H9 (cell line): Measurements from ENCODE around the gene C9orf152. TPM values are rescaled to one million over a fixed set of nuclear protein-coding genes. Genes with fewer than 3 reads are reported as not detected.

ENCODE experiments used
- DNase-seq: peaks from one replicate; pipeline ENCODE4 v3.0.0-alpha.2; 2017
- H2AFZ ChIP-seq: one replicate; pipeline ENCODE4 v1.6.1; 2013; ENCODE audit warnings: mild to moderate bottlenecking, low read length, control low read depth, moderate library complexity
- H2AK5ac ChIP-seq: 2 replicates; pipeline ENCODE4 v1.6.1; 2013; ENCODE audit warnings: low read length, control low read depth, mixed read lengths; ENCODE audit not compliant: insufficient read length
- H2BK120ac ChIP-seq: one replicate; pipeline ENCODE4 v1.6.1; 2013; ENCODE audit warnings: low read depth, mild to moderate bottlenecking, low read length, control low read depth, inconsistent platforms; ENCODE audit not compliant: poor library complexity, severe bottlenecking
- H2BK12ac ChIP-seq: 2 replicates; pipeline ENCODE4 v1.6.1; 2013; ENCODE audit warnings: low read length, control low read depth, mixed read lengths, low read depth; ENCODE audit not compliant: insufficient read length
- H2BK15ac ChIP-seq: 2 replicates; pipeline ENCODE4 v1.6.1; 2013; ENCODE audit warnings: low read depth, low read length, control low read depth
- H2BK20ac ChIP-seq: one replicate; pipeline ENCODE4 v1.6.1; 2013; ENCODE audit warnings: low read depth, mild to moderate bottlenecking, low read length, control low read depth, inconsistent platforms; ENCODE audit not compliant: poor library complexity, severe bottlenecking
- H2BK5ac ChIP-seq: 2 replicates; pipeline ENCODE4 v1.6.1; 2013; ENCODE audit warnings: low read length, control low read depth, mixed read lengths; ENCODE audit not compliant: insufficient read length
- H3K14ac ChIP-seq: 2 replicates; pipeline ENCODE4 v1.6.1; 2013; ENCODE audit warnings: low read length, control low read depth; ENCODE audit not compliant: insufficient read depth
- H3K18ac ChIP-seq: 2 replicates; pipeline ENCODE4 v1.6.1; 2013; ENCODE audit warnings: low read depth, mild to moderate bottlenecking, mixed read lengths, low read length, control low read depth; ENCODE audit not compliant: insufficient read length
- H3K23ac ChIP-seq: 2 replicates; pipeline ENCODE4 v1.6.1; 2013; ENCODE audit warnings: low read length, control low read depth, mixed read lengths, low read depth; ENCODE audit not compliant: insufficient read length
- H3K23me2 ChIP-seq: 2 replicates; pipeline ENCODE4 v1.6.1; 2013; ENCODE audit warnings: low read depth, mild to moderate bottlenecking, mixed read lengths, low read length, control low read depth; ENCODE audit not compliant: insufficient read length, poor library complexity, severe bottlenecking
- H3K27ac ChIP-seq: 2 replicates; pipeline ENCODE4 v1.5.1; 2013; ENCODE audit warnings: low read length, control low read depth, mixed read lengths, low read depth; ENCODE audit not compliant: insufficient read length
- H3K27me3 ChIP-seq: 2 replicates; pipeline ENCODE4 v1.6.1; 2013; ENCODE audit warnings: low read length, control low read depth, inconsistent platforms; ENCODE audit not compliant: insufficient read depth
- H3K4ac ChIP-seq: 2 replicates; pipeline ENCODE4 v1.6.1; 2013; ENCODE audit warnings: low read depth, mild to moderate bottlenecking, control low read depth, inconsistent platforms, low read length, moderate library complexity
- H3K4me1 ChIP-seq: 2 replicates; pipeline ENCODE4 v1.6.1; 2013; ENCODE audit warnings: low read length, control low read depth, inconsistent platforms; ENCODE audit not compliant: insufficient read depth
- H3K4me2 ChIP-seq: 2 replicates; pipeline ENCODE4 v1.6.1; 2013; ENCODE audit warnings: low read length, control low read depth, mixed read lengths; ENCODE audit not compliant: insufficient read length, insufficient read depth
- H3K56ac ChIP-seq: 2 replicates; pipeline ENCODE4 v1.6.1; 2013; ENCODE audit warnings: low read depth, mild to moderate bottlenecking, mixed read lengths, low read length, control low read depth; ENCODE audit not compliant: insufficient read length
- H3K79me1 ChIP-seq: 2 replicates; pipeline ENCODE4 v1.6.1; 2013; ENCODE audit warnings: low read depth, mild to moderate bottlenecking, moderate library complexity, low read length, control low read depth, inconsistent platforms; ENCODE audit not compliant: insufficient read depth, poor library complexity, severe bottlenecking
- H3K79me2 ChIP-seq: 2 replicates; pipeline ENCODE4 v1.6.1; 2013; ENCODE audit warnings: low read length, control low read depth, inconsistent platforms; ENCODE audit not compliant: insufficient read depth
- H3K9ac ChIP-seq: 2 replicates; pipeline ENCODE4 v1.6.1; 2013; ENCODE audit warnings: low read length, control low read depth, mixed read lengths; ENCODE audit not compliant: insufficient read length; ENCODE audit errors: extremely low read depth
- H3K9me3 ChIP-seq: one replicate; pipeline ENCODE4 v1.6.1; 2013; ENCODE audit warnings: low read depth, low read length, inconsistent platforms; ENCODE audit not compliant: control insufficient read depth
- H3T11ph ChIP-seq: one replicate; pipeline ENCODE4 v1.6.1; 2013; ENCODE audit warnings: mild to moderate bottlenecking, low read length, control low read depth, inconsistent platforms
- H4K20me1 ChIP-seq: one replicate; pipeline ENCODE4 v1.6.1; 2013; ENCODE audit not compliant: control insufficient read depth, insufficient read length, insufficient read depth
- H4K5ac ChIP-seq: 2 replicates; pipeline ENCODE4 v1.6.1; 2013; ENCODE audit warnings: low read depth, mild to moderate bottlenecking, mixed read lengths, low read length, control low read depth; ENCODE audit not compliant: insufficient read length
- H4K8ac ChIP-seq: replicated peaks from 2 replicates; pipeline ENCODE4 v1.6.1; 2013; ENCODE audit warnings: low read length, control low read depth, mixed read lengths, low read depth; ENCODE audit not compliant: insufficient read length
- H4K91ac ChIP-seq: 2 replicates; pipeline ENCODE4 v1.6.1; 2013; ENCODE audit warnings: low read depth, mild to moderate bottlenecking, moderate library complexity, mixed read lengths, low read length, control low read depth; ENCODE audit not compliant: insufficient read length
- H3K27ac Mint-ChIP-seq, 3 experiments: 2 replicates in 2 of 3; 3 replicates in 1 of 3; pipeline ENCODE4 v1.8.0; 2020 to 2021; ENCODE audit warnings: mixed read lengths in 3 of 3, mild to moderate bottlenecking in 1 of 3, moderate library complexity in 1 of 3
- H3K27me3 Mint-ChIP-seq: 2 replicates; pipeline ENCODE4 v1.8.0; 2021; ENCODE audit warnings: low read depth, mild to moderate bottlenecking, moderate library complexity, mixed read lengths
- H3K36me3 Mint-ChIP-seq, 3 experiments: 2 replicates in 2 of 3; 3 replicates in 1 of 3; pipeline ENCODE4 v1.8.0; 2020 to 2021; ENCODE audit warnings: low read depth in 3 of 3, mixed read lengths in 3 of 3; ENCODE audit not compliant: insufficient read depth in 1 of 3
- H3K4me1 Mint-ChIP-seq, 2 experiments: 2 replicates each; pipeline ENCODE4 v1.8.0; 2020; ENCODE audit warnings: mixed read lengths in 2 of 2
- H3K4me3 Mint-ChIP-seq, 2 experiments: 2 replicates in 1 of 2; 3 replicates in 1 of 2; pipeline ENCODE4 v1.8.0; 2020 to 2021; ENCODE audit warnings: mild to moderate bottlenecking in 2 of 2, mixed read lengths in 2 of 2, moderate library complexity in 1 of 2
- H3K9me3 Mint-ChIP-seq, 2 experiments: 2 replicates in 1 of 2; 3 replicates in 1 of 2; pipeline ENCODE4 v1.8.0; 2020; ENCODE audit warnings: mild to moderate bottlenecking in 2 of 2, mixed read lengths in 2 of 2, moderate library complexity in 1 of 2
- CTCF ChIP-seq: fragments of 200-600 bp; sonication (generic); conservative IDR thresholded peaks from 3 replicates; pipeline ENCODE4 v1.8.0; 2021; ENCODE audit warnings: antibody characterized with exemption, mild to moderate bottlenecking
- WGBS: extraction: QIAGEN DNeasy Blood & Tissue Kit; methylation state at CpG from one replicate; pipeline ENCODE4 v1.1.7; 2013; ENCODE audit warnings: missing lambda C conversion rate, low lambda C conversion rate, mixed read lengths; ENCODE audit not compliant: insufficient read length; ENCODE audit errors: extremely low coverage; 5-methylcytosine and 5-hydroxymethylcytosine counted together
- total RNA-seq: library from RNA; stranded (reverse); gene quantifications from 2 replicates; pipeline ENCODE4 v1.2.1, GENCODE V29; 2021

The C9orf152 gene
- total RNA-seq, 1 experiment from 2014 or later: not detected

DNA sequence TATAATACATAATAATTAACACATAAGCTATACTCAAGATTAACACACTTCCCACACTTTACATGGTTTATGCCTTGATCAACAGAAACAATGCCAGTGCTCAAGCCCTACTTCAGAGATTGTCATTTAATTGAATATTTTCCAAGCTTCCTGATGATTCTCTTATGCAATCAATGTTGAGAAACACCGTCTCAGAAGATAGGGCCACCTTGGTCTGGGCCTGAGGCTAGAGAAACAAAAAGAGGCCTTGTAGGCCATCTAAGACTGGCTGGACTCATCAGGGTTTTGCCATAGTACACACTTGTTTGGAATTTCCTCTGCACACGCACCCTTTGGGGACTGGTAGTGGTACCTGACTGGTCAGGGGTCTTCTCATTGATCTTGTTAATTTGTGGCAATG lies 16.3 kb downstream of the C9orf152 start:
- Mint-ChIP-seq H3K27ac (no peak overlapping the region), H3K36me3 (no peaks in the 10 kb centered on the region), H3K9me3 (no peaks in the 10 kb centered on the region), H3K27me3 (peaks cover 1% of the 10 kb centered on the region; the same call in 1 of the 2 replicates), H3K4me1 (peaks cover 0 to 2% of the 10 kb centered on the region in 2 experiments; a peak in 2 of 4 replicates), H3K4me3 (no peak overlapping the region)
- H3K56ac ChIP-seq: no peak overlapping the region
- no peaks in the 10 kb centered on the region for H3K9me3 ChIP-seq
- H3K23me2 ChIP-seq: no peaks in the 10 kb centered on the region
- H2BK15ac ChIP-seq: no peak overlapping the region
- TF ChIP-seq CTCF: no peak
- no peak overlapping the region for H3T11ph ChIP-seq
- no peak overlapping the region for H4K5ac ChIP-seq
- H2AK5ac ChIP-seq: no peak overlapping the region
- no peak overlapping the region for H3K9ac ChIP-seq
- no peaks in the 10 kb centered on the region for H3K4me1 ChIP-seq
- H3K79me2 ChIP-seq: no peaks in the 10 kb centered on the region
- H3K23ac ChIP-seq: no peak overlapping the region
- H3K18ac ChIP-seq: no peak overlapping the region
- no peak for DNase-seq
- no CpG with 5 or more reads among the region's 2 CpGs for WGBS
- no peaks in the 10 kb centered on the region for H3K27me3 ChIP-seq
- no peak overlapping the region for H2BK120ac ChIP-seq
- no peak overlapping the region for H2AFZ ChIP-seq
- no peak overlapping the region for H2BK5ac ChIP-seq
- no peak overlapping the region for H2BK12ac ChIP-seq
- no peak overlapping the region for H4K91ac ChIP-seq
- no peak overlapping the region for H2BK20ac ChIP-seq
- no peaks in the 10 kb centered on the region for H4K20me1 ChIP-seq
- H4K8ac ChIP-seq: no peak overlapping the region
- no peak overlapping the region for H3K4me2 ChIP-seq
- no peak overlapping the region for H3K27ac ChIP-seq
- H3K4ac ChIP-seq: no peak overlapping the region
- no peaks in the 10 kb centered on the region for H3K79me1 ChIP-seq
- H3K14ac ChIP-seq: no peak overlapping the region
